Endothelial cell of umbilical vein (primary cell): Measurements from ENCODE around the gene RPS19BP1.

Experiments
- CTCF ChIP-seq, 2 donors: IDR thresholded peaks; 1 replicate in 1 of 2; 2 replicates in 1 of 2; pipeline ENCODE4 v1.5.1; 2011; ENCODE audit warnings: low read length in 2 of 2, mild to moderate bottlenecking in 2 of 2, moderate library complexity in 2 of 2, control low read depth in 1 of 2, inconsistent platforms in 1 of 2, low read depth in 1 of 2; ENCODE audit not compliant: insufficient read depth in 1 of 2; ENCODE audit errors: extremely low read depth in 1 of 2
- EZH2 ChIP-seq: IDR thresholded peaks from 2 replicates; pipeline ENCODE4 v1.6.1; 2012; ENCODE audit warnings: borderline replicate concordance, low read depth, mild to moderate bottlenecking, moderate library complexity, low read length, inconsistent platforms; ENCODE audit not compliant: severe bottlenecking
- FOS ChIP-seq: IDR thresholded peaks from 2 replicates; pipeline ENCODE4 v1.6.1; 2011; ENCODE audit warnings: mild to moderate bottlenecking, low read length, moderate library complexity, borderline replicate concordance; ENCODE audit not compliant: insufficient read depth
- JUN ChIP-seq: IDR thresholded peaks from 2 replicates; pipeline ENCODE4 v1.6.1; 2011; ENCODE audit warnings: borderline replicate concordance, low read depth; ENCODE audit not compliant: insufficient read length, insufficient read depth
- POLR2A ChIP-seq: IDR thresholded peaks from 2 replicates; pipeline ENCODE4 v1.6.1; 2012; ENCODE audit warnings: low read depth, mild to moderate bottlenecking, control low read depth, low read length
- POLR2AphosphoS5 ChIP-seq: IDR thresholded peaks from 2 replicates; pipeline ENCODE4 v1.6.1; 2012; ENCODE audit warnings: low read depth, mild to moderate bottlenecking, control low read depth, low read length, moderate library complexity; ENCODE audit not compliant: insufficient read depth

- no peak for TF ChIP-seq JUN
- no peak for TF ChIP-seq POLR2AphosphoS5
- TF ChIP-seq EZH2 = no peak
- no peak for TF ChIP-seq CTCF (IDR thresholded peaks at IDR 0.05; ENCODE audit: extremely low read depth in 1 of 2, insufficient read depth in 1 of 2, low read depth in 1 of 2, low read length in 2 of 2)
- no peak for TF ChIP-seq POLR2A
- TF ChIP-seq FOS = no peak
Observed at GRCh38 chr22:39525658-39525975, 6.9 kb downstream of the RPS19BP1 start.
